B cell (primary cell): ENCODE results near the gene DPYD. TPM values are rescaled to one million over a fixed set of nuclear protein-coding genes. Genes with fewer than 3 reads are reported as not detected.

Experiments used
- ATAC-seq: fragments of 200-7000 bp; cut with Tn5 transposase; one replicate; pipeline ENCODE4 v1.10.0; 2021; ENCODE audit warnings: low read depth, mild to moderate bottlenecking, moderate number of reproducible peaks, moderate library complexity
- CTCF ChIA-PET: fragments of 350-600 bp; sonication (Branson Sonifier 250); formaldehyde crosslinking; loops from one replicate; lab custom pipeline; 2021; ENCODE audit warnings: antibody characterized with exemption, inconsistent platforms; lab: Charles Lee
- POLR2A ChIA-PET: fragments of 350-600 bp; sonication (Branson Sonifier 250); formaldehyde crosslinking; loops from one replicate; lab custom pipeline; 2021; ENCODE audit warnings: antibody characterized with exemption; lab: Charles Lee
- DNase-seq: peaks from one replicate; pipeline ENCODE4 v3.0.0; 2013
- H2AFZ ChIP-seq: 2 replicates; pipeline ENCODE4 v1.6.1; 2012; ENCODE audit warnings: mild to moderate bottlenecking, low read depth, low read length; ENCODE audit not compliant: insufficient read depth, poor library complexity, severe bottlenecking
- H3K27ac ChIP-seq, 2 donors: 1 replicate in 1 of 2; 2 replicates in 1 of 2; pipeline ENCODE4 v1.5.1; 2012 to 2013; ENCODE audit warnings: low read length in 2 of 2, mild to moderate bottlenecking in 2 of 2, moderate library complexity in 1 of 2
- H3K27me3 ChIP-seq, 4 experiments: fragments of 200-600 bp in 1 of 4; sonication (generic) in 1 of 4; replicated peaks in 1 of 4; 1 replicate in 2 of 4; 2 replicates in 2 of 4; pipeline versions ENCODE4 v1.6.1 to v1.7.0; 2013 to 2016; ENCODE audit warnings: low read length in 3 of 4, mild to moderate bottlenecking in 2 of 4, mixed read lengths in 1 of 4, moderate library complexity in 1 of 4; ENCODE audit not compliant: insufficient read depth in 4 of 4, control insufficient read depth in 3 of 4; ENCODE audit errors: control extremely low read depth in 1 of 4
- H3K36me3 ChIP-seq, 2 experiments: replicated peaks in 1 of 2; 1 replicate in 1 of 2; 2 replicates in 1 of 2; pipeline versions ENCODE4 v1.6.1 to v1.7.1; 2013; ENCODE audit warnings: low read length in 1 of 2; ENCODE audit not compliant: insufficient read depth in 2 of 2, control insufficient read depth in 1 of 2; ENCODE audit errors: control extremely low read depth in 1 of 2, extremely low read depth in 1 of 2
- H3K4me1 ChIP-seq, 2 donors: fragments of 200-600 bp in 1 of 2; sonication (generic) in 1 of 2; 1 replicate in 1 of 2; 2 replicates in 1 of 2; pipeline versions ENCODE4 v1.5.1 to v1.6.1; 2013 to 2017; ENCODE audit warnings: low read length in 2 of 2; ENCODE audit not compliant: control insufficient read depth in 2 of 2, insufficient read depth in 2 of 2
- H3K4me2 ChIP-seq: replicated peaks from 2 replicates; pipeline ENCODE3; 2012; ENCODE audit warnings: mild to moderate bottlenecking, low read depth, low read length; ENCODE audit not compliant: poor library complexity, severe bottlenecking
- H3K4me3 ChIP-seq, 5 experiments: fragments of 200-600 bp in 1 of 5; sonication (generic) in 1 of 5; 1 replicate in 3 of 5; 2 replicates in 2 of 5; pipeline versions ENCODE4 v1.5.1 to v1.7.0; 2011 to 2016; ENCODE audit warnings: low read length in 4 of 5, mild to moderate bottlenecking in 4 of 5, low read depth in 2 of 5, control low read depth in 1 of 5, moderate library complexity in 1 of 5; ENCODE audit not compliant: insufficient read depth in 1 of 5; ENCODE audit errors: control extremely low read depth in 1 of 5, extremely low read depth in 1 of 5
- H3K79me2 ChIP-seq: fragments of 200-600 bp; sonication (generic); one replicate; pipeline ENCODE4 v1.6.0; 2016; ENCODE audit warnings: low read length; ENCODE audit not compliant: control insufficient read depth, insufficient read depth
- H3K9ac ChIP-seq: fragments of 200-600 bp; sonication (generic); 2 replicates; pipeline ENCODE4 v1.6.1; 2017; ENCODE audit warnings: mild to moderate bottlenecking, low read length, moderate library complexity
- H3K9me3 ChIP-seq, 3 donors: one replicate each; pipeline versions ENCODE4 v1.6.1 to v1.7.1; 2013; ENCODE audit warnings: low read length in 2 of 3; ENCODE audit not compliant: control insufficient read depth in 2 of 3, insufficient read depth in 1 of 3; ENCODE audit errors: control extremely low read depth in 1 of 3
- H4K20me1 ChIP-seq: 2 replicates; pipeline ENCODE4 v1.6.0; 2012; ENCODE audit warnings: mild to moderate bottlenecking, low read length; ENCODE audit not compliant: insufficient read depth, control insufficient read depth, poor library complexity, severe bottlenecking
- H3K27ac Mint-ChIP-seq: one replicate; pipeline ENCODE4 v1.8.0; 2021; ENCODE audit warnings: mixed read lengths
- H3K27me3 Mint-ChIP-seq: one replicate; pipeline ENCODE4 v1.8.0; 2021; ENCODE audit warnings: mixed read lengths
- H3K4me1 Mint-ChIP-seq: one replicate; pipeline ENCODE4 v1.8.0; 2021; ENCODE audit warnings: mixed read lengths
- H3K4me3 Mint-ChIP-seq: one replicate; pipeline ENCODE4 v1.8.0; 2021; ENCODE audit warnings: mixed read lengths
- H3K9me3 Mint-ChIP-seq: one replicate; pipeline ENCODE4 v1.8.0; 2022; ENCODE audit warnings: mixed read lengths; ENCODE audit not compliant: insufficient read depth
- CTCF ChIP-seq: fragments of 200-600 bp; IDR thresholded peaks from one replicate; pipeline ENCODE4 v1.8.0; 2022; ENCODE audit warnings: antibody characterized with exemption, mild to moderate bottlenecking
- EZH2 ChIP-seq: IDR thresholded peaks from 2 replicates; pipeline ENCODE4 v1.6.1; 2012; ENCODE audit warnings: borderline replicate concordance, low read depth, mild to moderate bottlenecking, moderate library complexity, low read length; ENCODE audit not compliant: insufficient read depth, poor library complexity, severe bottlenecking
- WGBS: methylation state at CpG from one replicate; pipeline ENCODE4 v1.1.5; 2013; ENCODE audit warnings: missing lambda C conversion rate; ENCODE audit not compliant: insufficient coverage; 5-methylcytosine and 5-hydroxymethylcytosine counted together
- intact Hi-C: fragments of 100-400 bp; cut with micrococcal nuclease; formaldehyde crosslinking; loops from one replicate; pipeline ENCODE4 v1.10.0; 2022
- polyA plus RNA-seq: library from polyadenylated mRNA; depleted of rRNA; stranded (reverse); fragments of >200 nt; gene quantifications from 2 replicates; pipeline ENCODE4 v1.2.3, GENCODE V29; 2012
- total RNA-seq, 2 donors: library from RNA; stranded (reverse); fragments of 120-200 nt in 1 of 2; gene quantifications; 1 replicate in 1 of 2; 2 replicates in 1 of 2; pipeline versions ENCODE4 v1.2.3 to v1.2.4, GENCODE V29; 2013 to 2022

Gene DPYD
- total and polyA plus RNA-seq, 2 donors (not counting 1 experiment from before 2014, with no cell fraction given), result 4.2 to 19.0 TPM

- WGBS, result no CpG with 5 or more reads among the region's 3 CpGs
- ATAC-seq, result no peak
- TF ChIP-seq CTCF (no peak), EZH2 (no peak)
- POLR2A ChIA-PET, result no interaction called here
- Histone ChIP-seq H3K4me3 (no peak overlapping the region), H3K36me3 (no peaks in the 10 kb centered on the region), H3K27ac (no peak overlapping the region), H3K9ac (no peak overlapping the region), H2AFZ (no peak overlapping the region), H3K9me3 (peaks cover 0 to 2% (median 0%) of the 10 kb centered on the region in 3 donors), H3K4me2 (no peak overlapping the region), H3K27me3 (no peaks in the 10 kb centered on the region), H4K20me1 (no peaks in the 10 kb centered on the region), H3K79me2 (no peaks in the 10 kb centered on the region), H3K4me1 (no peaks in the 10 kb centered on the region)
- intact Hi-C loops, result no loop called here
- Mint-ChIP-seq H3K27ac (no peak overlapping the region), H3K9me3 (no peaks in the 10 kb centered on the region), H3K4me3 (no peak overlapping the region), H3K27me3 (no peaks in the 10 kb centered on the region), H3K4me1 (no peaks in the 10 kb centered on the region)
- CTCF ChIA-PET, result no interaction called here
- no peak for DNase-seq
Measured at GRCh38 chr1:97803026-97803425, 117.8 kb downstream of the DPYD start.

- Histone ChIP-seq H3K9ac (no peak overlapping the region), H3K9me3 (peaks cover 0 to 2% (median 0%) of the 10 kb centered on the region in 3 donors), H2AFZ (no peak overlapping the region), H3K79me2 (no peaks in the 10 kb centered on the region), H3K27me3 (no peaks in the 10 kb centered on the region), H3K4me1 (no peaks in the 10 kb centered on the region), H3K4me2 (no peak overlapping the region), H3K36me3 (no peaks in the 10 kb centered on the region), H4K20me1 (no peaks in the 10 kb centered on the region), H3K27ac (no peak overlapping the region), H3K4me3 (no peak overlapping the region)
- WGBS, result no CpG with 5 or more reads among the region's 2 CpGs
- no peak for TF ChIP-seq EZH2
- no peak for TF ChIP-seq CTCF
- ATAC-seq (no peak), DNase-seq (no peak)
- H3K4me3 Mint-ChIP-seq, result no peak overlapping the region
- POLR2A ChIA-PET, result no interaction called here
- H3K27ac Mint-ChIP-seq, result no peak overlapping the region
- no peaks in the 10 kb centered on the region for H3K9me3 Mint-ChIP-seq
- intact Hi-C loops, result no loop called here
- no peaks in the 10 kb centered on the region for H3K27me3 Mint-ChIP-seq
- CTCF ChIA-PET, result no interaction called here
- no peaks in the 10 kb centered on the region for H3K4me1 Mint-ChIP-seq
Measured at GRCh38 chr1:97802011-97802410, 118.8 kb downstream of the DPYD start.
